Measurements from ENCODE around the gene TNP2. TPM values are rescaled to one million over a fixed set of nuclear protein-coding genes. Genes with fewer than 3 reads are reported as not detected.
A peak's percentile ranks its signal among the peaks of the same experiment; 100 is the strongest.

Gene TNP2
- total and polyA plus RNA-seq, 9 of the 15 experiments (the other 6 are each of a cell fraction or from before 2014, with no cell fraction given), result not detected

DNA sequence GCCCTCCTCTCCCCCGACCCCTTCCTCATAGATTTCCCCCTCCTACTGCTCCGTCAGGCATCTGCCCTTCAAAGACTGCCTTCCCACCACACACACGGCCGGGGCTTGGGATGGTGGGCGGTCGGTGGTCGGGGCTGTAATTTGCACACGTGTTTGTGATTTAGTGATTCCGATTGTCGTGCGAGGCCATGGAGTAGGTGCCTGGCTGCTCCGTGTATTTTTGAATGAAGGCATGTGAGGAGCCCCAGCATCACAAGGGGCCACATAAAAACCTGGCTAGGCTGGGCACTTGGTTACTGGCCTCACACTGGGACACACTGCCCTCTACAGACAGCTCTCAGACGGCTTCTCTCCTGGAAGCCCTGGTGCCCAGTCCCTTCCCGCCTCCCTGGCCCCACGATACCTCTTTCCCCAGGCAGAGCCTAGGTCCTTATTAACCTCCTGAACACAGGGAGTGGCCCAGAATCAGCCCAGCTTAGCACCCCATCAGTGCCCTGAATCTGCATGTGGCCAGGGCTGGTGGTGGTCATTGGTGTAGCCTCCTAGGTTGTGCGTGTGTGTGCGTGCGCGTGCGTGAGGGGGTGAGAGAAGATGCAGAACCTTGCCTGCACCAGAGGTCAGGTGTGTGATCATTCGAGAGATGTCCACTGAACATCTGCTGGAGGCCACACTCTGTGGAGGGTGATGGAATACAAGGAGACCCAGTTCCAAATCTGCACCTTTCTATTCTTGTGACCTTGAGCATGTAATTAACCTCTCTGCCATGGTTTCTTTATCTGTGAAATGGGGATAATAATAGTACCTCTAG, 11.8 kb downstream of the TNP2 start (continued):
- TF ChIP-seq, protein P1, sequence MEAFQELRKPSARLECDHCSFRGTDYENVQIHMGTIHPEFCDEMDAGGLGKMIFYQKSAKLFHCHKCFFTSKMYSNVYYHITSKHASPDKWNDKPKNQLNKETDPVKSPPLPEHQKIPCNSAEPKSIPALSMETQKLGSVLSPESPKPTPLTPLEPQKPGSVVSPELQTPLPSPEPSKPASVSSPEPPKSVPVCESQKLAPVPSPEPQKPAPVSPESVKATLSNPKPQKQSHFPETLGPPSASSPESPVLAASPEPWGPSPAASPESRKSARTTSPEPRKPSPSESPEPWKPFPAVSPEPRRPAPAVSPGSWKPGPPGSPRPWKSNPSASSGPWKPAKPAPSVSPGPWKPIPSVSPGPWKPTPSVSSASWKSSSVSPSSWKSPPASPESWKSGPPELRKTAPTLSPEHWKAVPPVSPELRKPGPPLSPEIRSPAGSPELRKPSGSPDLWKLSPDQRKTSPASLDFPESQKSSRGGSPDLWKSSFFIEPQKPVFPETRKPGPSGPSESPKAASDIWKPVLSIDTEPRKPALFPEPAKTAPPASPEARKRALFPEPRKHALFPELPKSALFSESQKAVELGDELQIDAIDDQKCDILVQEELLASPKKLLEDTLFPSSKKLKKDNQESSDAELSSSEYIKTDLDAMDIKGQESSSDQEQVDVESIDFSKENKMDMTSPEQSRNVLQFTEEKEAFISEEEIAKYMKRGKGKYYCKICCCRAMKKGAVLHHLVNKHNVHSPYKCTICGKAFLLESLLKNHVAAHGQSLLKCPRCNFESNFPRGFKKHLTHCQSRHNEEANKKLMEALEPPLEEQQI (IDR thresholded peaks at IDR 0.05), result no peak
- TF ChIP-seq SP1 (CRISPR knock-in tag; IDR thresholded peaks at IDR 0.05) (0 out of 2 replicates have a peak, but pooled peaks have one; percentile 28), ZNF253 (CRISPR knock-in tag; conservative IDR thresholded peaks at IDR 0.05) (no peak), LEF1 (IDR thresholded peaks at IDR 0.05) (no peak), HDAC3 (IDR thresholded peaks at IDR 0.05; ENCODE audit: borderline replicate concordance, partially characterized antibody) (no peak), NCOA2 (IDR thresholded peaks at IDR 0.05; ENCODE audit: partially characterized antibody in 2 of 2) (no peak), CC2D1A (IDR thresholded peaks at IDR 0.05) (0 out of 2 replicates have a peak, but pooled peaks have one; percentile 25), MYBL2 (IDR thresholded peaks at IDR 0.05; ENCODE audit: low read depth) (no peak), MYBL2 (CRISPR knock-in tag; IDR thresholded peaks at IDR 0.05; ENCODE audit: borderline replicate concordance) (no peak), SOX6 (IDR thresholded peaks at IDR 0.05) (no peak), ETS1 (conservative IDR thresholded peaks at IDR 0.05; ENCODE audit: control insufficient read depth, low read depth, low read length) (no peak), ARID2 (IDR thresholded peaks at IDR 0.05) (no peak), SMARCB1 (IDR thresholded peaks at IDR 0.05; ENCODE audit: insufficient read length, low read depth) (no peak)
- TF ChIP-seq, protein P2, sequence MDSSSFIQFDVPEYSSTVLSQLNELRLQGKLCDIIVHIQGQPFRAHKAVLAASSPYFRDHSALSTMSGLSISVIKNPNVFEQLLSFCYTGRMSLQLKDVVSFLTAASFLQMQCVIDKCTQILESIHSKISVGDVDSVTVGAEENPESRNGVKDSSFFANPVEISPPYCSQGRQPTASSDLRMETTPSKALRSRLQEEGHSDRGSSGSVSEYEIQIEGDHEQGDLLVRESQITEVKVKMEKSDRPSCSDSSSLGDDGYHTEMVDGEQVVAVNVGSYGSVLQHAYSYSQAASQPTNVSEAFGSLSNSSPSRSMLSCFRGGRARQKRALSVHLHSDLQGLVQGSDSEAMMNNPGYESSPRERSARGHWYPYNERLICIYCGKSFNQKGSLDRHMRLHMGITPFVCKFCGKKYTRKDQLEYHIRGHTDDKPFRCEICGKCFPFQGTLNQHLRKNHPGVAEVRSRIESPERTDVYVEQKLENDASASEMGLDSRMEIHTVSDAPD (CRISPR knock-in tag; IDR thresholded peaks at IDR 0.05), result no peak
- TF ChIP-seq, protein P3, sequence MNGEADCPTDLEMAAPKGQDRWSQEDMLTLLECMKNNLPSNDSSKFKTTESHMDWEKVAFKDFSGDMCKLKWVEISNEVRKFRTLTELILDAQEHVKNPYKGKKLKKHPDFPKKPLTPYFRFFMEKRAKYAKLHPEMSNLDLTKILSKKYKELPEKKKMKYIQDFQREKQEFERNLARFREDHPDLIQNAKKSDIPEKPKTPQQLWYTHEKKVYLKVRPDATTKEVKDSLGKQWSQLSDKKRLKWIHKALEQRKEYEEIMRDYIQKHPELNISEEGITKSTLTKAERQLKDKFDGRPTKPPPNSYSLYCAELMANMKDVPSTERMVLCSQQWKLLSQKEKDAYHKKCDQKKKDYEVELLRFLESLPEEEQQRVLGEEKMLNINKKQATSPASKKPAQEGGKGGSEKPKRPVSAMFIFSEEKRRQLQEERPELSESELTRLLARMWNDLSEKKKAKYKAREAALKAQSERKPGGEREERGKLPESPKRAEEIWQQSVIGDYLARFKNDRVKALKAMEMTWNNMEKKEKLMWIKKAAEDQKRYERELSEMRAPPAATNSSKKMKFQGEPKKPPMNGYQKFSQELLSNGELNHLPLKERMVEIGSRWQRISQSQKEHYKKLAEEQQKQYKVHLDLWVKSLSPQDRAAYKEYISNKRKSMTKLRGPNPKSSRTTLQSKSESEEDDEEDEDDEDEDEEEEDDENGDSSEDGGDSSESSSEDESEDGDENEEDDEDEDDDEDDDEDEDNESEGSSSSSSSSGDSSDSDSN (IDR thresholded peaks at IDR 0.05; ENCODE audit: borderline replicate concordance in 1 of 2, low read depth in 2 of 2, low read length in 2 of 2), result no peak
- TF ChIP-seq, protein P4, sequence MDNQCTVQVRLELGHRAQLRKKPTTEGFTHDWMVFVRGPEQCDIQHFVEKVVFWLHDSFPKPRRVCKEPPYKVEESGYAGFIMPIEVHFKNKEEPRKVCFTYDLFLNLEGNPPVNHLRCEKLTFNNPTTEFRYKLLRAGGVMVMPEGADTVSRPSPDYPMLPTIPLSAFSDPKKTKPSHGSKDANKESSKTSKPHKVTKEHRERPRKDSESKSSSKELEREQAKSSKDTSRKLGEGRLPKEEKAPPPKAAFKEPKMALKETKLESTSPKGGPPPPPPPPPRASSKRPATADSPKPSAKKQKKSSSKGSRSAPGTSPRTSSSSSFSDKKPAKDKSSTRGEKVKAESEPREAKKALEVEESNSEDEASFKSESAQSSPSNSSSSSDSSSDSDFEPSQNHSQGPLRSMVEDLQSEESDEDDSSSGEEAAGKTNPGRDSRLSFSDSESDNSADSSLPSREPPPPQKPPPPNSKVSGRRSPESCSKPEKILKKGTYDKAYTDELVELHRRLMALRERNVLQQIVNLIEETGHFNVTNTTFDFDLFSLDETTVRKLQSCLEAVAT (IDR thresholded peaks at IDR 0.05), result no peak

Data from K562 (cell line).